NCI-H2107 treated with DMSO at 0.1 percent for 48 hours (cell line): ENCODE measurements around the gene ZNF423.

Experiments used
- DNase-seq: peaks from one replicate; lab custom pipeline; 2025; ENCODE audit not compliant: unreplicated experiment; lab: John Stamatoyannopoulos, UW

ZNF423 gene

GRCh38 chr16:49826515-49826914 is 29.4 kb downstream of the ZNF423 start:
- DNase-seq, result no peak

DNA sequence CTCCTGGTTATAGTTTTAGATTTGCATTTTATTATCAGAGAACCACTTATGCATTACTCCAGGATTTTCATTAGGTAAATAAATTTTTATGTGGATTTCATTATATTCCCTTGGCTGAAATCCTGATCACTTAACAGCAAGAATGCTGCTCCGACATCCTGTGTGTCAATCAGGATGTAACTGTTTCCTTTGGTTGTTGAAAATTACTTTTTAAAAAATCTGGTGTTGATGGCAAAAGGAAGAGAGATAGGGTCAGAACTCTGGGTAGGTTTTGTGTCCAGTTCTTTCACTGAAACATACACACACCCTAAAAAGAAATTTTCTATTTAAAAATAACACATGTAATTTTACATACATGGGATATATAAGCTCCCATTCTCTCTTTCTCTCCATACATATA is 30.9 kb downstream of the ZNF423 start:
- no peak for DNase-seq

DNA sequence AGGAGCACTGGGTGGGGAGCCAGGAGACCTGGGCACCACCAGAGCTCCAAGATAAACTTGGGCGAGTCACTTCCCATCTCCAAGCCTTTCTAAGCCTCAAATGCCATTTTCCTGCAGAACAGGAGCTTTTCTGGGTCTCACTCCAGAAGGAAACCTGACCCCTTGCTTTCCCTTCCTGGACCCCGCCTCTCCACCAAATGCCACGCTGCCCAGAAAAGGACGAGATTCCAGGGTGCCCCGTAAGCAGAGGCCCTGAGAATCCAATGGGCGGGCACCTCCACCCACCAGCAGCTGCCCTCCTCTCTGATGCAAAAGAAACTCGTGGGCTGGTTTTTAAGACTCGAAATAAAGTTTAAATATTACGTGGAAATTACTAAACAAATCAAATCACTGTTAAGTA is 31.3 kb downstream of the ZNF423 start:
- DNase-seq, result no peak

- no peak for DNase-seq
These were observed 33.1 kb downstream of the ZNF423 start for GRCh38 chr16:49822649-49823370.

GRCh38 chr16:49821614-49822282 is 34.2 kb downstream of the ZNF423 start:
- no peak for DNase-seq

DNA sequence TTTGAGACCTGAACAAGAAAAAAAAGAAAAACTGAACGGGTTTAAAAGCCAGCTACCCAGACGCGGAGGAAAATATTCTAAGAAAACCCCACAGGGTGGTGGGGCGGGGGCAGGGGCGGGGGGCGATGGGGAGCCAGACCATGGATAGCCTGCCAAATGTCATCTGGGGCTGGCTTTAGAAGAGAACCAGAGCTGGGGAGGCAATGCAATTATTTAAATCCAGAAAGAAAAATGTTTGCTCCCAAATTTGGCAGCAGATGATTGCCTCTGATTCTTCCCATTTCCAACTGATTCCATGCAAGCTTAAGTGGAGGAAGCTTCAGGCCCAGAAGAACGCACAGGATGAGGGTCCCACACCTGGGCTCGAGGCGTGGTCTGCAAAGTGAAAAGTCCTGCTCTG is 34.8 kb downstream of the ZNF423 start:
- no peak for DNase-seq

- no peak for DNase-seq
These were observed 38.0 kb downstream of the ZNF423 start for GRCh38 chr16:49817754-49818507.

GRCh38 chr16:49816875-49817274 is 39.0 kb downstream of the ZNF423 start:
- no peak for DNase-seq

DNA sequence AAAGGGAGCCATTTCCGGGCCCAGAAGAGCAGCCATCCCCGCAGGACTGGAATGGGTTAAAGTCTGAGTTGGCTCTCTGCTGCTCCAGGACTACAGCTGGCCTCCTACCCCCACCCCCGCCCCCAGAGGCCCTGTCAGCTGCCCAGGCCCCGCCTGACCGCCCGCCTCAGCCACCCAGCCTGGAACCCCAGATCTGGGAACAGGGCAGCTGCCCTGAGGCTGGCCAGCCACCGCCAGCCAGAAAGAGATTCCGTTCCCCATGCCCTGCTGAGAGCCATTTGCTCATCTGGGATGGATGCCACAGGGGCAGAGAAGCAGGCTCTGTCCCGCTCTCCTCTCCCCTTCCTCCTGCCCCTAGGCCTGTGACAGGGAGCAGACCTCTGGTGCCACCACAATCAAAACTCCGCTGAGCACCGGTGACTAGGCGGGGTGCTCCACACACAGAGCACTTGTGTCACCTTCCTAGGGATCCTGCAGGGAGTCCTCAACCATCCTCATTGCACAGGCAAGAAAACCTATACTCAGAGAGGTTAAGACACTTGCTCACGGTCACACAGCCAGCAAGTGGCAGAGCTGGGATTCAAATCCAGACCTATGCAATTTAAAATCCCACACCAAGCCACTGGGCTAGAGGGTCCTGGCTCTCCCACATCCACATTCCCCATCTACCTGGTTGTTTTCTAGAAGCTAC is 44.1 kb downstream of the ZNF423 start:
- DNase-seq, result no peak

GRCh38 chr16:49810831-49811230 is 45.1 kb downstream of the ZNF423 start:
- no peak for DNase-seq

GRCh38 chr16:49809561-49809960 is 46.4 kb downstream of the ZNF423 start:
- no peak for DNase-seq

- no peak for DNase-seq
These were observed 46.9 kb downstream of the ZNF423 start for GRCh38 chr16:49809062-49809461.

GRCh38 chr16:49806446-49806845 is 49.5 kb downstream of the ZNF423 start:
- no peak for DNase-seq

DNA sequence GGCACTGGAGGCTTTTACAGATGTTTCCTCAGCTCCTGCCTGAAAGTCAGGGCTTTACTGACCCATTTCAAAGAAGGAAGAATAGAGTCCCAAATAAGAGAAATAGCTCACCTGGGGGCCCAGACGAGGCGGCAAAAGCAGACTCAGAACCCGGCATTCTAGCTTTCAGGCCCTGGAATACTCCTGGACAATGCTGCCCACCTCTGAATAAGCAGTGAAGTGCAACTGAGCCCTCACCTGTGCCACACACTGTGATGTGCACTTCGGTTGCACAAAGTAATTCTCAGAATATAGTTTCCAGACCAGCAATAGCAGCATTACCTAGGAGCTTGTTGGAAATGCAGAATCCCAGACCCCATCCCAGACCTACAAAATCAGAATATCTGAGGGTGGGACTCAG is 54.6 kb downstream of the ZNF423 start:
- DNase-seq, result no peak

- no peak for DNase-seq
These were observed 55.0 kb downstream of the ZNF423 start for GRCh38 chr16:49800876-49801275.

GRCh38 chr16:49800441-49800840 is 55.5 kb downstream of the ZNF423 start:
- no peak for DNase-seq

DNA sequence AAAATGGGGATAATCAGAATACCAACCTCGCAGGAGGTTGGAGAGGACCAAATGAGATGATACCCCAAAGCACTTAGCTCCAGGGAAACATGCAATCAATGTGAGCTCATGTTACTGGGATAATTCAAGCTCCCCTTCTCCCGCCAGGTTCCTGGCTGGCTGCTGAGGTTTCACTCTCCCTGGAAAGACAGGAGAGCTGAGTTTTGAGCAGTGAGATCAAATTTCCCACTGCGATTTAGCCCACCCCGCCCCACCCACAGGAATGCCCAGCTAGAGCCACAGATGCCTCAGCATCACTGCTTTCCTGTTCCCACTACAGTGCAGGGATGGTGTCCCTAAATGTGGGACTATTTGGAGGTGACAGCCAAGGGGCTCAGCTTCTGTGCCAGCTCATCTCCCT is 56.7 kb downstream of the ZNF423 start:
- DNase-seq, result peak; percentile 0

DNA sequence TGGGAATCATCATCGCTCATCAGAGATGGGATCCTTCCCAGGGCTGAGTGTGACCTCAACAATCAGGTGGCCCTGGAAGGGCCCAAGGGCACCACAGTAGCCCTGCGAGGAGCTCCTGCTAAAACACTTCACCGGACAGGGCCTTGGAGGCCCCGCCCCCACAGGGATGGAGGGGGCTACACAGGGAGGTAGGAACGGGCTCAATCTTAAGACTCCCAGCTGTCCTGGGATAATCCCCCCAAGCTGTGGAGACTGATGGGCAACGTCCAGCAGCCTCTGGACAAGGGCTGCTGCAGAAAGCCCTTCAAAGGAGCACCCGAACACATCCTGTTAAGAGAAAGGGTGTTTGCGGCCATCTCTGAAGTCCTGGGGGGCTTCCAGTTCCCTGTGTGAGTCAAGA is 60.4 kb downstream of the ZNF423 start:
- no peak for DNase-seq

- DNase-seq, result no peak
These were observed 62.7 kb downstream of the ZNF423 start for GRCh38 chr16:49793244-49793643.

DNA sequence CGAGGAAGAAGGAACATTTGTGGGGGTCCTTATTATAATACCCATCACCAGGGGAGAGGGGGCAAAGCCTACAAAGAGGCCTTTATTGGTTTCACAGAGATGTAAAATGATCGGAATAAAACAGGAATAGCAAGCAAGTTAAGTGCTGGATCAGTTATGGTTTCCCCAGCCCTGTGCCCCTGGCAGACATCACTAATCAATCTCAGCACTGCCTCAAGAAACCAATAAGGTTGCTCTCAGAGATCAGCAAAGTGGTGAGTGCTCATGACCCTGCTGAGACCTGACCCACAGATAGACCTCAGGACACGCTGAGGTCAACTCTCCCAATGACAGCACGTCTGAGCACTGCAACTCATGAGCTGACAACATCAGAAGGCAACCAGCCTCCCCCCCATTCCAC is 66.3 kb downstream of the ZNF423 start:
- DNase-seq, result no peak

DNA sequence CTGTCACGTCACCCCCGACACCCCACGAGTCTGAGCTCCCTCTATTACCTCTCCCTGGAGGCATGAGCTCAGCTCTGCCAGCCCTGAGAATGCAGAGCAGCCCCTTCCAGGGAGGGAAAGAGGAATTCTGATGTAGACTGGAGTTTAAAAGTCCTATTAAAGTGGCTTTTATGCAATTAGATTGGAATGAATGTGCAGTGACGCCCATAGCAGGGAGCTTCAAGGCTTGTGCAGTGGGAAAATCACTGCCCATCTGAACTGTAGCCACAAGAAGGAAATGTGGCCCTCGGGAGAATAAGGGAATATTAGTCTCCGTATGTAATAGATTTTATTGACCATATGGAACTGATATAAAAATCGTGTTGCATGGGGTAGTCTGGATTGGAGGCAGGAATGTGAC is 66.9 kb downstream of the ZNF423 start:
- no peak for DNase-seq

GRCh38 chr16:49788572-49788971 is 67.3 kb downstream of the ZNF423 start:
- no peak for DNase-seq
